GM12865 (cell line): Measurements from ENCODE around the gene CACNA1C.

ENCODE experiments used
- DNase-seq: peaks from one replicate; pipeline ENCODE4 v3.0.0; 2010; ENCODE audit warnings: low read depth
- H3K4me3 ChIP-seq: 2 replicates; pipeline ENCODE4 v1.5.1; 2011; ENCODE audit warnings: mild to moderate bottlenecking, low read depth, low read length, control low read depth
- CTCF ChIP-seq: IDR thresholded peaks from 2 replicates; pipeline ENCODE4 v1.5.1; 2011; ENCODE audit warnings: low read length, control low read depth, low read depth, inconsistent platforms; ENCODE audit not compliant: insufficient read depth; ENCODE audit errors: missing control alignments

Gene CACNA1C

GRCh38 chr12:2581293-2582045, 528.7 kb downstream of the CACNA1C start:
- DNase-seq, result no peak
- no peak overlapping the region for H3K4me3 ChIP-seq
- no peak for TF ChIP-seq CTCF

- no peak for DNase-seq
- no peak overlapping the region for H3K4me3 ChIP-seq
- TF ChIP-seq CTCF, result no peak
Observed at GRCh38 chr12:2582631-2583030, 529.8 kb downstream of the CACNA1C start.

- peak; percentile 68 for DNase-seq
- H3K4me3 ChIP-seq, result no peak overlapping the region
Observed at GRCh38 chr12:2583091-2583497, 530.3 kb downstream of the CACNA1C start.

GRCh38 chr12:2583642-2584401, 531.0 kb downstream of the CACNA1C start:
- H3K4me3 ChIP-seq, result no peak overlapping the region
- DNase-seq, result no peak
- no peak for TF ChIP-seq CTCF

More at GRCh38 chr12:2583091-2583497, 530.3 kb downstream of the CACNA1C start:
- peak; percentile 82 for TF ChIP-seq CTCF

GRCh38 chr12:2586156-2587038, 533.6 kb downstream of the CACNA1C start:
- DNase-seq, result no peak
- H3K4me3 ChIP-seq, result no peak overlapping the region
- TF ChIP-seq CTCF, result no peak

GRCh38 chr12:2588345-2588744, 535.6 kb downstream of the CACNA1C start:
- no peak for DNase-seq
- no peak overlapping the region for H3K4me3 ChIP-seq
- TF ChIP-seq CTCF, result no peak
